Measurements from ENCODE around the gene RASSF9.

DNA sequence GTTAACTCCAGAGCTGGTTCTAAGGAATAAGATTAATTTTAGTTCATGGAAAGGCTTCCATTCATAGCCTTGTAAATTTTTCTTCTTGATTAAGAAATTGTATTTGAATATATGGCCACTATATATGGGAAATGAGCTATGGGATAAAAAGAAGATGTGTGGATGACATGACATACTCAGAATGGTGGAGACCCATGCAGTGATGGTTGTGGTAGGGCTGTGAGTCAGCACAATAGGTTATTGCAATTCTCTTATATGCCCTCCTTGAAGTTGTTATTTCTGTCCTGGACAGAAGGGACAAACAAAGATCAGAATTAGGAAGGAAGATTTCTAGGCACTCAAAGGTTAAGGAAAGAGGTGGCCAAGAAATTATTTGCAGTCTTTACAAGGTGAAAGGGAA lies 21.5 kb downstream of the RASSF9 start:
- TF ChIP-seq, protein P1, sequence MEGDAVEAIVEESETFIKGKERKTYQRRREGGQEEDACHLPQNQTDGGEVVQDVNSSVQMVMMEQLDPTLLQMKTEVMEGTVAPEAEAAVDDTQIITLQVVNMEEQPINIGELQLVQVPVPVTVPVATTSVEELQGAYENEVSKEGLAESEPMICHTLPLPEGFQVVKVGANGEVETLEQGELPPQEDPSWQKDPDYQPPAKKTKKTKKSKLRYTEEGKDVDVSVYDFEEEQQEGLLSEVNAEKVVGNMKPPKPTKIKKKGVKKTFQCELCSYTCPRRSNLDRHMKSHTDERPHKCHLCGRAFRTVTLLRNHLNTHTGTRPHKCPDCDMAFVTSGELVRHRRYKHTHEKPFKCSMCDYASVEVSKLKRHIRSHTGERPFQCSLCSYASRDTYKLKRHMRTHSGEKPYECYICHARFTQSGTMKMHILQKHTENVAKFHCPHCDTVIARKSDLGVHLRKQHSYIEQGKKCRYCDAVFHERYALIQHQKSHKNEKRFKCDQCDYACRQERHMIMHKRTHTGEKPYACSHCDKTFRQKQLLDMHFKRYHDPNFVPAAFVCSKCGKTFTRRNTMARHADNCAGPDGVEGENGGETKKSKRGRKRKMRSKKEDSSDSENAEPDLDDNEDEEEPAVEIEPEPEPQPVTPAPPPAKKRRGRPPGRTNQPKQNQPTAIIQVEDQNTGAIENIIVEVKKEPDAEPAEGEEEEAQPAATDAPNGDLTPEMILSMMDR (IDR thresholded peaks at IDR 0.05): no peak
- TF ChIP-seq POLR2A (IDR thresholded peaks at IDR 0.05): no peak

Measured in right lobe of liver (tissue), 4 donors.